ENCODE measurements around the gene APOL4.
"Not testable (repeated sequence)": the region's sequence is repeated elsewhere in the genome, so short reads cannot be mapped to it uniquely, and the experiment has no call there.

The APOL4 gene

DNA sequence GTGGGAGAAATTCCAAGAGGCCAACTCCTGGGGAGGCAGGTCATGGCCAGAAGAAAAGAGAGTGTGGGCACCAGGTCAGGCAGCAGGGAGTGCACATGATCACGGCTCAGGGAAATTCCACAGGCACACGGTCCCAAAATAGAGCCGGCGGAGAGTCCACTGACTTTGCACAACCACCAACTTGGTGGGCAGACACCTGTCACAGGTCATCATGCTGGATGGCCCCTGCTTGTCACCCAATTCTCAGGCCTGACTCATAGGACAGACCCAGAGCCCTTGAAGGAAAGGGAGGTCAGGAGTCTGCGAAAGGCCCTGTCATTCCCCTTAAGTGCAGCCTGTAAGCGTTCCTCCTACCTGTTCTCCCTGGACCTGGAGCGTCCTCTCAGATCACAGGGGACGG is 21.9 kb upstream of the APOL4 start:
- H3K4me3 ChIP-seq (ENCODE audit: low read length) = no peak overlapping the region
- TF ChIP-seq ZNF274 (IDR thresholded peaks at IDR 0.05; ENCODE audit: low read depth, low read length) = no peak

DNA sequence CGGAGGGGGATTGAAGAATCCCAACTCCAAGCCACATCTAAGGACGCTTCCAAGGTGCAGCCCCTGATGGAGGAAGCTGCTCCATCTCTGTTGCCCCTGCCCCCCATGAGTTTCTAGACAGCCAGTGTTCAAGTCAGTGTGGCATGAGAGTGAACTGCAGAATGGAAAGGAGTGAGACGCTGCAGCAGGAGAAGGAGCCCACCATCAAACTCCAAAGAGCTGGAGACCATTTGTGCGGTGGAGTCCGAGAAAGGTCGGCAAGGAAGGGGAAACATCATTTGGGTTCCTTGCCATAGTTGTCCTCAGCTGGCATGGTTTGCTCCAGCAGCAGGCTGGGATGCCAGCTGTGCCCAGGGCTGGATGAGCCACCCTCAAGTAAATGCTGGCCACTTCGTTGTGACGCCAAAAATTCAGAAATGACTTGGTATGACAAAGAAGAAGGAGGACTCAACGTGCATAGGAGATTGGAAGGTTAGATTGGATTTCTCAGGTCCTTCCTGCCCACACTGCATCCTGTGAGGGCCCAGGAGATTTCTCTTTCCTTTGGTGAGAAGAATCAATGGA is 21.4 kb upstream of the APOL4 start:
- TF ChIP-seq ZNF274 (IDR thresholded peaks at IDR 0.05; ENCODE audit: low read depth, low read length) = no peak
- no peak overlapping the region for H3K4me3 ChIP-seq (ENCODE audit: low read length)

DNA sequence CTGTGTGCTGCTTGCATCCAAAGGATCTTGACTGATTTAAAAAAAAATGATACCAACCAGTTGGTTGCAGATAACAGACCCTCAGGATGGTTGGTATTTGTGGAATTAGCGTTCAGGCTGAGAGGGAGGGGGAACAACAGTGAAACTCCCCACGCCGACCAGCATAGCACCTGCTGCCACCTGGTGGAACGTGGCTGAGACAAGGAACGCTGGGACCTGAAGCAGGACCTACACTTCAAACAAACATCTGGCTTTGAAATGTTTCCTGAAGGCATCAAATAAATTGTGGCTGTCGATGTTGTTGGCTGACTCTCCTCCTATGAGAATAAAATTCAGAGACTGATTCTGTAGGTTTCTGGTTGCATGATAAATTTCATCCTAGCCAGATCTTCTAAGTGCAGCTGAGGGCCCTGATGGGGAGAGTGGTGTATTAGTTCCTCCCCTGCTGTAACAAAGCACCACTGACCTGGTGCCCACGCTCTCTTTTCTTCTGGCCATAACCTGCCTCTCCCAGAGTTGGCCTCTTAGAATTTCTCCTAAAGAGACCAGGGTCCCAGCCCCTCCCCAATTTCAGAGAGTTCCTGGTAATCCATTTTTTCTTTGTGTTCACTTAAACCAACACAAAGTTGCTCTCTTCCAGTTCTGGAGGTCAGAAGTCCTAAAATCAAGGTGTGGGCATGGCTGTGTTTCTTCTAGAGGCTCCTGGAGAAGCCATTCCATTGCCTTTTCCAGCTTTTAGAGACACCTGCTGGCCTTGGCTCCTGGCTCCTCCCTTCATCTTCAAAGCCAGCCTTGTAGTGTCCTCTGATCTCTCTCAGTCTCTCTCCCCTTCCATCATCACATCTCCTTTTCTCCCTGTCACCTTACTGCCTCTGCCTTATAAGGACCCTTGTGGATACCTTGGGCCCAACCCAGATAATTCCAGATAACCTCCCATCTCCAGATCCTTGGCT is 20.5 kb upstream of the APOL4 start:
- no peak overlapping the region for H3K4me3 ChIP-seq (ENCODE audit: low read length)
- no peak for TF ChIP-seq ZNF274 (IDR thresholded peaks at IDR 0.05; ENCODE audit: low read depth, low read length)

DNA sequence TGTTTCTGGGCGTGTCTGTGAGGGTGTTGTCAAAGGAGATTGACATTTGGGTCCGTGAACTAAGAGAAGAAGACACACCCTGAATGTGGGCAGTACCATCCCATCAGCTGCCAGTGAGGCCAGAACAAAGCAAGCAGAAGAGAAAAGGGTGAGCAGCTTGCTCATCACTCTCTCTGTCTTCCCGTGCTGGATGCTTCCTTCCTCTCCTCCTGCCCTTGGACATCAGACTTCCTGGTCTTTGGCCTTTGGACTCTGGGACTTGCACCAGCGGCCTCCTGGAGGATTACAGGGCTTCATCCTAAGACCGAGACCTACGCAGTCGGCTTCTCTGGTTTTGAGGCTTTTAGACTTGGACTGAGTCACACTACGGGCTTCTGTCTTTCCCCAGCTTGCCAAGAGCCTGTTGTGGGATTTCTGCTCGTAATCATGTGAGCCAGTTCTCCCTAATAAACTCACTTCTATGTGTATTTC is 18.9 kb upstream of the APOL4 start:
- no peak overlapping the region for H3K4me3 ChIP-seq (ENCODE audit: low read length)
- no peak for TF ChIP-seq ZNF274 (IDR thresholded peaks at IDR 0.05; ENCODE audit: low read depth, low read length)

DNA sequence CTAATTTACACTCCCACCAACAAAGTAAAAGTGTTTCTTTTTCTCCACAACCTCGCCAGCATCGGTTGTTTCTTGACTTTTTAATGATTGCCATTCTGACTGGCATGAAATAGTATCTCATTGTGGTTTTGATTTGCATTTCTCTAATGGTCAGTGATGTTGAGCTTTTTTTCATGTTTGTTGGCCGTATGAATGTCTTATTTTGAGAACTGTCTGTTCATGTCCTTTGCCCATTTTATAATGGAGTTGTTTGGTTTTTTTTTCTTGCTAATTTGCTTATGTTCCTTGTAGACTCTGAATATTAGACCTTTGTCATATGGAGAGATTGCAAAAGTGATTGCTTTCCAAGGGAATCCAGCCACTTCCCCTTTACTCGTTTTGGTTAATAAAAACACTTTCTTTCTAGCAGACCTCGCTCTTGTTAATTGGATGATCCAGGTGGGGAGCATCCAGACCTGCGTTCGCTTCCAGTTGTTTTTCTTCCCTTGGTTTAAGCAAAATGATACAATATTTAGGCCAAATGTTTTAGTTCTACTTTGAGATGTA is 17.1 kb upstream of the APOL4 start:
- TF ChIP-seq ZNF274 (IDR thresholded peaks at IDR 0.05; ENCODE audit: low read depth, low read length) = no peak
- no peak overlapping the region for H3K4me3 ChIP-seq (ENCODE audit: low read length)

DNA sequence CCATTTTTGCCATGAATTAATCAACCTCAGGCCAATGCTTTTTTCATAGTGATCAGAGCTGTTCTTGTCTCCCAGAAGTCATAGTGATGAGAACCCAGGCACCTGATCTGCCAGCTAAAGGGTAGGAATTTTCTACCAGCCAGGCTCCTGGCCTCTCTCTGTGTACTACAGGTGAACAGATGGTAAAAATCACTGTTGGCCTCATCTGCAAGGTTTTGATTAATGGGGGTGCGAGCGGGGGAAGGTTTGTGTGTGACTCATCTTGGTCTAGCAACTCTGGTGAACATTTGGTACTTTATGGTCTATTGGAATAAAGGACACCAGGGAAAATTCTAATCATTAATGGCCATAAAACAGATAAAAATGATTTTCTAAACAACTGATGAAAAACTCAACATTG is 14.4 kb upstream of the APOL4 start:
- TF ChIP-seq ZNF274 (IDR thresholded peaks at IDR 0.05; ENCODE audit: low read depth, low read length) = no peak
- H3K4me3 ChIP-seq (ENCODE audit: low read length) = no peak overlapping the region

DNA sequence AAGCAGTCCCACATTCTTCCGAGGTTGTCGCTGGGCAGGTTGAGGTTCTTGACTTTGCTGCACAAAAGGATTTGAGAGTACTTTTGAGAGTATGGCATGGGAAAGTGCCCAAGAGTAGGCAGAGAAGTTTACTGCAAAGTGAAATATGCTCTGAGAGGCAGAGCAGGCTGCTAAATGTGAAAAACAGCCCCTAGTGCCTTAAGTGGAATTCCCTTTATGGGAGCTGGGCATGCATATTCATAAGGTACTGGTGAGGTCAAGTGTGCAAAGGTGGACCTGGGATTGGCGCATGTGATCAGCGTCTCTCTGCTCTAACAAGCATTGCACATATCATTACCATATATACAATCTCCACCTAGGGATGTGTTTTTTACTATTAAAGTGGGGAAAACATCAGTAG is 12.0 kb upstream of the APOL4 start:
- no peak for TF ChIP-seq ZNF274 (IDR thresholded peaks at IDR 0.05; ENCODE audit: low read depth, low read length)
- H3K4me3 ChIP-seq (ENCODE audit: low read length) = no peak overlapping the region

DNA sequence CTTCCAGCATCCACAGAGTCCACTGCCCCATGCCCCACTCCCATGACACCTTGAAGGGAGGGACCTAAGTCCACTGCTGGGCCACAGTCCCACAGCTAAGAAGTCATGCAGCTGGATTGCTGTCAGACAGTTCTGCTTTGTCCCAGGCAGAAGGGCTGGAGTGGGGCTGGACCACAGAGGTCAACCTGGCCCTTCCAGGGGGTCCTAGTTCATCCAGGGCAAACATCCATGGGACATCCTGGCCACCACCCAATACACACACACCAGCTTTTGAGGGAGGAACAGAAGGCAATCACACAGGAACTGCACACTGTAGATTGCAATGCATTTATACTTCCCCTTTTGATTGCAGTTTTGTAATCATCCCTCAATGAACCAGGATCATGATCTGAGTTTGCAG is 11.3 kb upstream of the APOL4 start:
- H3K4me3 ChIP-seq (ENCODE audit: low read length) = no peak overlapping the region
- TF ChIP-seq ZNF274 (IDR thresholded peaks at IDR 0.05; ENCODE audit: low read depth, low read length) = no peak

DNA sequence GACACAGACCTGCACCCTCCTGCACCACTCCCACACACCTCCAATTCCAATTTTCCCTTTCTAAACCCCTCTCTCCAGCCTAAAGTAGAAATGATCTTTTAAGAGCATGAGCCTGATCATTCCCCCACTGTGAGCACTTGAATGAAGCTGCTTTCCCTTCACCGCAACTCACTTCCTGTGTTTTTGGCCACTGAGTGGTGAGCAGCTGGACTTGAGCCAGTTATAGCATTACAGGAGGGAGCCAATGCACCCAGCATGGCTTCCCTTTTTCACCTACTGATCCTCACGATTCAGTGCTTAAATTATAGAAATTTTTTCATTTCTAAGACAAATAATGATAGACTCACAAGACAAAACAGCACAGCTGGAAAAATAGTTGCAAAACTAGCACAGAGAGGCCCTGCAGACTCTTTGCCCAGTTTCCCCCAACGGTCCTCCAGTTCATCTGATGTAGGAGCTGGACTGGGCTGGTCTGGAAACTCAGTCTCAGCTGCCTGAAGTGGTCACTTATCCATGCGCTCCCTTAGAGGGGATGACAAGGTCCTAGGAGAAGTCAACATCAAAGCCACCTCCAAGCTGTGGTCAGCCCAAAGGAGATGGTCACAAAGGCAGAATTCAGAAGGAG is 9.7 kb upstream of the APOL4 start:
- TF ChIP-seq ZNF274 (IDR thresholded peaks at IDR 0.05; ENCODE audit: low read depth, low read length) = no peak
- H3K4me3 ChIP-seq (ENCODE audit: low read length) = no peak overlapping the region

DNA sequence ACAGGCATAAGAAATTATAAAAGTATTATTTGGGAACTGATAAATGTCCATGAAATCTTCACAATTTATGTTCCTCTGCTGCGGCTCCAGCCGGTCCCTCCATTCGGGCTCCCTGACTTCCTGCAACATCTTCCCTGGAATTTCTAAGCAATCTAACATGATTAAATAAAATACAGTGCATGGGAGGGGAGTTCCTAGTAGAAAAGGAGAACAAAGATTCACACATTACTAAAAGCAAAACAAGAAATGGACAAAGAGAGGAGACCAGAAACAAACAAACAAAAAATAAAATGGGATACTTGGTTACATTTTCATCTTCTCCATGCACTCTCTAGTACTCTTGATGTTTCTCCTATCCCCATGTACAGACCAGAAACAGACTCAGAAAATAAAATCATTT is 8.6 kb upstream of the APOL4 start:
- TF ChIP-seq ZNF274 (IDR thresholded peaks at IDR 0.05; ENCODE audit: low read depth, low read length) = no peak
- H3K4me3 ChIP-seq (ENCODE audit: low read length) = no peak overlapping the region

DNA sequence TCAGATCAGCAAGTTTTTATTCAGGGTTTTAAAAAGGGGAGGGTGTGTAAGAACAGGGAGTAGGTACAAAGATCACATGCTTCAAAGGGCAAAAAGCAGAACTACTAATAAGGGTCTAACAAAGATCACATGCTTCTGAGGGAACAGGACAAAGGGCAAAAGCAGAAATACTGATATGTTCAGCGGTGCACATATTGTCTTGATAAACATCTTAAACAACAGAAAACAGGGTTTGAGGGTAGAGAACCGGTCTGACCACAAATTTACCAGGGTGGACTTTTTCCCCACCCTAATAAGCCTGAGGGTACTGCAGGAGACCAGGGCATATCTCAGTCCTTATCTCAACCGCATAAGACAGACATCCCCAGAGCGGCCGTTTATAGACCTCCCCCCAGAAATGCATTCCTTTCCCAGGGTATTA is 7.9 kb upstream of the APOL4 start:
- H3K4me3 ChIP-seq (ENCODE audit: low read length) = not testable (repeated sequence)

DNA sequence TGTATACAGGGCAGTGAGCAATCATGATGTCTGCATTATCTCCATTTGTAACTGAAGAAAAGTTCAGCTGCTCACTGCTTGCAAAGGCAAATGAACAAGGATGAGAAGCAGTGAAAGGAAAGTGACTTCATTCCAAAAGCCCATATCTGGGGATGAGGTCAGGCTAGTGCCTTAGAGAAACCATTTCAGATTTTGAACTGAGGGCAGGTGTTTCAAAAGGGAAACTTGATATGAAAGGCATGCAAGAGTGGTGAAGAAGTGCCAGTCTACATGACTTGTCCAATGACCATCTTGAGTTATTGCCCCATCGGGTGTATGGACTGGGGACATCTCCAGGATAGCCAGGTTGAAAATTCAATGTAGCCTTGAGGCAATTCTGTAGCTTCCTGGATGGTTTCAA is 7.3 kb upstream of the APOL4 start:
- no peak overlapping the region for H3K4me3 ChIP-seq (ENCODE audit: low read length)
- no peak for TF ChIP-seq ZNF274 (IDR thresholded peaks at IDR 0.05; ENCODE audit: low read depth, low read length)

DNA sequence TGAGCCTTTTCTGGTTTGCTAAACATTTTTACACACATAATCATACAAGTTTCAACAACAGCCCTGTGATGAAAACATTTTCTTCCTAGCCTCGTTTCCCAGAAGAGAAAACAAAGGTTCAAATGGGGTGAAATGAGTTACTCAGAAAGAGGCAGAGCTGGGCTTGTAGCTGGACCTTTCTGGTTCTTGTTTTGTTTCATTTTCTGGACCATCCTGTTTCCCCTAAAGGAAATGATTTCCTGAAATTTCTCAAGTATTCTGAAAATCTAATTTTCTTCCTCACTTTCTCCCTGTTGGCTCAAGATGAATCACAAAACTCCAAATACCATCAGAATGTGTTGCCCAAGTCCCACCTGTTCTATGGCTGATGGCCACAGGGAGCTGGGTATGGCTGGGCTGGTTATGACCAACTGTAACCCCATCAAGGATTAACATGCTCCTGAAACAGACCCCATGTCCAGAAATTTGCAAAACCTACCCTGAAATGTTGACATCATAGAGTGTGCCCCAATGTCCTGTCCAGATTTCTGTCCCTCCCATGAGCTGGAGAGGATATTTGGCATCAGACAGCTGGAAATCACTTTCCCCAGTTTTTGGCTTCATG is 6.7 kb upstream of the APOL4 start:
- H3K4me3 ChIP-seq (ENCODE audit: low read length) = no peak overlapping the region
- no peak for TF ChIP-seq ZNF274 (IDR thresholded peaks at IDR 0.05; ENCODE audit: low read depth, low read length)

DNA sequence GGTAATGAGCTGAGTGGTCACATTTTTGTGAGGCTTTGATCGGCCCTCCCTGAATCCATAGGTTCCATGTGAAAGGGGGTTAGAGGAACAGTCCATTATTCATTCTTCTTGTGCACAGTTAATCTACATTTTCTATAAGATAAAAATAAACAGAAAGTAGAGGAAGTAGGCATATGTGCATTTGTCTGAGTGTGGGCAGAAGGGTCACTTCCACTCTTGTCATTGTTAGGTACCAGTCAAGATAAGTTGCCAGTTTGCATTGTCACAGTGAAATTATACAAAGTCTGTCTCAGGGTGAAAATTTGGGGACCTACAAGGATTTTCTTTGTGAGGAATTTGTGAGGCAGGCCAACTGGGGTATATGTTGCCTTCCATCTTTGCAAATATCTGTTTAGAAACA is 4.6 kb upstream of the APOL4 start:
- TF ChIP-seq ZNF274 (IDR thresholded peaks at IDR 0.05; ENCODE audit: low read depth, low read length) = no peak
- H3K4me3 ChIP-seq (ENCODE audit: low read length) = no peak overlapping the region

DNA sequence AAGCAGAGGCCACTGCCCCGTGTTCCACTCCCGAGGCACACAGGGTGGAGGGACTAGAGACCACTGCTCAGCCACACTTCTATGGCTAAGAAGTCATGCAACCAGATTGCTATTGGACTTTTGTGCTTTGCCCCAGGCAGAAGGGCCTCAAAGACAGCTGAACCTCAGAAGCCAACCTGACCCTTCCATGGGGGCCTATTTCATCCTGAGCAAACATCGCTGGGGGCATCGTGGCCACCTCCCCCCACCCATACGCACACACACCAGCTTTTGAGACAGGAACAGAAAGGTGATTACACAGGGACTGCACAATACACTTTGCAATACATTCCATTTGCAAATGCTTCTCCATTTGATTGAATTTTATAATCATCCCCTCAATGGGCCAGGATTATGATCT is 4.0 kb upstream of the APOL4 start:
- H3K4me3 ChIP-seq (ENCODE audit: low read length) = not testable (repeated sequence)

Measured in GM08714 (cell line).